HG02571 (cell line): ENCODE results near the gene CD96.

Experiments
- ATAC-seq: cut with Tn5 transposase; IDR thresholded peaks from one replicate; pipeline ENCODE4 v1.9.1; 2021; ENCODE audit warnings: mild to moderate bottlenecking, moderate library complexity; ENCODE audit not compliant: unreplicated experiment

Gene CD96

GRCh38 chr3:111592143-111592542 is 50.1 kb downstream of the CD96 start:
- no peak for ATAC-seq

- ATAC-seq: no peak
Observed at GRCh38 chr3:111592936-111593335, 50.9 kb downstream of the CD96 start.

- no peak for ATAC-seq
Observed at GRCh38 chr3:111593666-111594065, 51.7 kb downstream of the CD96 start.

GRCh38 chr3:111594205-111594604 is 52.2 kb downstream of the CD96 start:
- no peak for ATAC-seq

- peak; percentile 7 for ATAC-seq
Observed at GRCh38 chr3:111594781-111595180, 52.8 kb downstream of the CD96 start.

- ATAC-seq: peak; percentile 49
Observed at GRCh38 chr3:111595232-111595631, 53.2 kb downstream of the CD96 start, which contains the start of gene ZBED2. TSS of gene ZBED2 (minus strand) at chr3:111595346. CDS start at chr3:111594201, 1,145 bp downstream.

- no peak for ATAC-seq
Observed at GRCh38 chr3:111596328-111596727, 54.3 kb downstream of the CD96 start.

GRCh38 chr3:111598139-111598538 is 56.1 kb downstream of the CD96 start:
- no peak for ATAC-seq

GRCh38 chr3:111598552-111598951 is 56.6 kb downstream of the CD96 start:
- ATAC-seq: no peak

- ATAC-seq: no peak
Observed at GRCh38 chr3:111601810-111602209, 59.8 kb downstream of the CD96 start.

GRCh38 chr3:111603679-111604078 is 61.7 kb downstream of the CD96 start:
- no peak for ATAC-seq

GRCh38 chr3:111604119-111604518 is 62.1 kb downstream of the CD96 start:
- no peak for ATAC-seq

- ATAC-seq: no peak
Observed at GRCh38 chr3:111605018-111605417, 63.0 kb downstream of the CD96 start.

- ATAC-seq: no peak
Observed at GRCh38 chr3:111605493-111605892, 63.5 kb downstream of the CD96 start.

- ATAC-seq: no peak
Observed at GRCh38 chr3:111607240-111607920, 65.4 kb downstream of the CD96 start.

- no peak for ATAC-seq
Observed at GRCh38 chr3:111608383-111608782, 66.4 kb downstream of the CD96 start.

GRCh38 chr3:111609700-111610099 is 67.7 kb downstream of the CD96 start:
- ATAC-seq: no peak

- ATAC-seq: peak; percentile 76
Observed at GRCh38 chr3:111610189-111610588, 68.2 kb downstream of the CD96 start.

- ATAC-seq: no peak
Observed at GRCh38 chr3:111610612-111611054, 68.6 kb downstream of the CD96 start.

GRCh38 chr3:111613294-111613693 is 71.3 kb downstream of the CD96 start:
- no peak for ATAC-seq

GRCh38 chr3:111615880-111616279 is 73.9 kb downstream of the CD96 start:
- ATAC-seq: no peak

GRCh38 chr3:111616417-111617105 is 74.6 kb downstream of the CD96 start:
- ATAC-seq: peak; percentile 82
